ENCODE measurements around the gene ZNF256.
"Not testable (repeated sequence)": the region's sequence is repeated elsewhere in the genome, so short reads cannot be mapped to it uniquely, and the experiment has no call there.

Gene ZNF256

GRCh38 chr19:57941593-57941992 is 5.9 kb downstream of the ZNF256 start:
- no peak for TF ChIP-seq CTCF (IDR thresholded peaks at IDR 0.05; ENCODE audit: low read depth, low read length)
- DNase-seq, result no peak
- H3K4me1 ChIP-seq, result no peaks in the 10 kb centered on the region
- H3K27me3 ChIP-seq, result no peaks in the 10 kb centered on the region
- no peak overlapping the region for H3K4me3 ChIP-seq (ENCODE audit: low read depth, low read length)
- no peaks in the 10 kb centered on the region for H3K9me3 ChIP-seq
- H3K36me3 ChIP-seq, result peaks cover 42% of the 10 kb centered on the region

DNA sequence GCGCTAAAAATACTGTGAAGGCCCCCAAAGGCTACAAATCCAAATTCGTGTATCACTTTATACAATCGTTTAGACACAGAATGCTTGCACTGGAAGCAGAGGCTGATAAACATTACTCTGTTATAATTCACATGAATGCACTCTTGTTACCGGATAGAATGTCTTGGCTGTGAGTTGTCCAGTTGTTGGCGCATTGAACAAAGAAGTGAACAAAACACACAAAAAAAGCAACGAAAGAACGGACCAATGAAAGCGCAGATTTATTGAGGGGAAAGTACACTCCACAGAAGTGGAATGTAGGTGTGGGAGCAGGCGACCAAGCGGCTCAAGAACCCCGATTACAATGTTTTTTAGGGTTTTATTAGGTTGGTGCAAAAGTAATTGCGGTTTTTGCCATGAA is 11.8 kb downstream of the ZNF256 start:
- no peak for DNase-seq
- Histone ChIP-seq H3K9me3 (no peaks in the 10 kb centered on the region; the same call in 1 of the 2 replicates), H3K27me3 (no peaks in the 10 kb centered on the region), H3K36me3 (peaks cover 15% of the 10 kb centered on the region), H3K4me3 (ENCODE audit: low read depth, low read length) (no peak overlapping the region), H3K4me1 (no peaks in the 10 kb centered on the region)
- no peak for TF ChIP-seq CTCF (IDR thresholded peaks at IDR 0.05; ENCODE audit: low read depth, low read length)

GRCh38 chr19:57934820-57935665 is 12.5 kb downstream of the ZNF256 start, which contains the start of gene ZNF418:
Gene ZNF418 (minus strand): TSS chr19:57935402. CDS start chr19:57933822, 1,580 bp downstream.
- H3K4me3 ChIP-seq (ENCODE audit: low read depth, low read length), result peak within 1 kb of the TSS; percentile 88
- TF ChIP-seq CTCF (IDR thresholded peaks at IDR 0.05; ENCODE audit: low read depth, low read length), result no peak
- no peaks in the 10 kb centered on the region for H3K4me1 ChIP-seq
- H3K9me3 ChIP-seq, result no peaks in the 10 kb centered on the region; the same call in 1 of the 2 replicates
- H3K27me3 ChIP-seq, result no peaks in the 10 kb centered on the region
- H3K36me3 ChIP-seq, result peaks cover 13% of the 10 kb centered on the region
- peak; percentile 74 for DNase-seq

DNA sequence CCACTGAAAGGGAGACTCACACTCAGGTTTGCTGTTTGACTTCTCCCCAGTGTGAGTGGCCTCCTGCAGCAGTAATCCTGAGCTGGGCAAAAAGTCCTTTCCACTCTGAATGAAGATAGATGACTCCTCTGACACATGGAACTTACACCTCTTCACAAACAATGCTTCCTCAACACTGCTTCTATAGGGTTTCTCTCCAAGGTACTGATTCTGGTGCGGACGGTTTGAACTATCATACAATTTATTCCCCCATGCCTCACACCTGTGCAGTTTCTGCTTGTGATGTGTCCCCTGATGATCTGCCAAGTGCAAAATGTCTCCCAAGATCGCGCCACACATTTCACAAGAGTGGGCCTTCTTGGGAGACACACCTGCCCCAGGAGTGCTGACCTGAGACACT is 19.9 kb downstream of the ZNF256 start:
- H3K9me3 ChIP-seq, result no peaks in the 10 kb centered on the region; the same call in none of the 2 replicates
- peaks cover 58% of the 10 kb centered on the region for H3K36me3 ChIP-seq
- TF ChIP-seq CTCF (IDR thresholded peaks at IDR 0.05; ENCODE audit: low read depth, low read length), result no peak

DNA sequence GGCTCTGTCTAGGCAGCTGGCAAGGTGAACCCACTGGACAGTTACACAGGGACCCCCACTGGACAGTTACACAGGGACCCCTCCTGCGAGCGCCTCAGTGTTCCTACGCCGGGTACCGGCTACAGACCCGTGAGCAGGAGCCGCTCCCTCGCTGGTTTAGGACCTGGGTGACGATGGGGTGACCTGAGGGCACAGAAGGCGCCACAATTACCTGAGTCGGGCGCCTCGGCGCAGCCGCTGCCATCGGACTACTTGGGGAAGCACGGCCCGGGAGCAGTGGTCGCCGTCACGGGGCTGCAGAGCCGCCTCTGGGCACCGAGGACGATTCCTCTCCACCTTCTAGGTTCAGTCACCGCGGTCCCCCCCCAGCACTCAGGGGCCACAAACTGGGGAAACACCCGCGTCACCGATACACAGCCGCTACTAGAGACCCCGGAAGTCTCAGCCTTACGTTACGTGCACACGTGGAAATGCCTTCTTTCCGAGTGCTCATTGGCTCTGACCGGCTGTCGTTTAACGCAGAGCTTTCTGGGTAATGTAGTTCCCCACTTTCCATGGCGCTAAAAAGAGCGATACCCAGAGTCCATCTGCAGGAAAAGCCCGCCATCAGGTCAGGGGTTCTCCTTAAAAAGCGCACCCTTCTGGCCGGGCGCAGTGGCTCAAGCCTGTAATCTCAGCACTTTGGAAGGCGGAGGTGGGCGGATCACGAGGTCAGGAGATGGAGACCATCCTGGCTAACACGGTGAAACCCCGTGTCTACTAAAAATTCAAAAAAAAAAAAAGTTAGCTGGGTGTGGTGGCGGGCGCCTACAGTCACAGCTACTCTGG is 31.1 kb downstream of the ZNF256 start, which contains the start of gene ZNF417:
Gene ZNF417 (minus strand): TSS at position 425 of the 828 bp plus-strand sequence. CDS start 181 bp downstream, at position 244.
- peak; percentile 51 for TF ChIP-seq CTCF (IDR thresholded peaks at IDR 0.05; ENCODE audit: low read depth, low read length)
- H3K4me1 ChIP-seq, H3K27me3 ChIP-seq, H3K9me3 ChIP-seq: not testable (repeated sequence)
- Histone ChIP-seq H3K36me3 (peaks cover 21% of the 10 kb centered on the region), H3K4me3 (ENCODE audit: low read depth, low read length) (peak within 1 kb of the TSS; percentile 87)
- DNase-seq, result peak; percentile 88

More for the DNA sequence above, 19.9 kb downstream of the ZNF256 start:
- H3K27me3 ChIP-seq, result no peaks in the 10 kb centered on the region
- no peak for DNase-seq
- H3K4me1 ChIP-seq, result no peaks in the 10 kb centered on the region
- H3K4me3 ChIP-seq (ENCODE audit: low read depth, low read length), result no peak overlapping the region

All from BE2C (cell line).